ENCODE measurements around the gene TP53BP1.

- TF ChIP-seq CTCF (IDR thresholded peaks at IDR 0.05) = no peak
- no peak for TF ChIP-seq POLR2A (IDR thresholded peaks at IDR 0.05)
Measured at GRCh38 chr15:43513550-43513949, 20.6 kb upstream of the TP53BP1 start.

Data from esophagus squamous epithelium (tissue), 4 donors.